WI38 (cell line): ENCODE results near the gene TPO.

Source experiments
- H3K4me3 ChIP-seq: 2 replicates; pipeline ENCODE4 v1.5.1; 2011; ENCODE audit warnings: low read depth, mild to moderate bottlenecking, control low read depth, low read length
- TF ChIP-seq, protein P1 (sequence below): IDR thresholded peaks from 2 replicates; pipeline ENCODE4 v1.5.1; 2012; ENCODE audit warnings: low read depth, mild to moderate bottlenecking, control low read depth, low read length

TPO gene

DNA sequence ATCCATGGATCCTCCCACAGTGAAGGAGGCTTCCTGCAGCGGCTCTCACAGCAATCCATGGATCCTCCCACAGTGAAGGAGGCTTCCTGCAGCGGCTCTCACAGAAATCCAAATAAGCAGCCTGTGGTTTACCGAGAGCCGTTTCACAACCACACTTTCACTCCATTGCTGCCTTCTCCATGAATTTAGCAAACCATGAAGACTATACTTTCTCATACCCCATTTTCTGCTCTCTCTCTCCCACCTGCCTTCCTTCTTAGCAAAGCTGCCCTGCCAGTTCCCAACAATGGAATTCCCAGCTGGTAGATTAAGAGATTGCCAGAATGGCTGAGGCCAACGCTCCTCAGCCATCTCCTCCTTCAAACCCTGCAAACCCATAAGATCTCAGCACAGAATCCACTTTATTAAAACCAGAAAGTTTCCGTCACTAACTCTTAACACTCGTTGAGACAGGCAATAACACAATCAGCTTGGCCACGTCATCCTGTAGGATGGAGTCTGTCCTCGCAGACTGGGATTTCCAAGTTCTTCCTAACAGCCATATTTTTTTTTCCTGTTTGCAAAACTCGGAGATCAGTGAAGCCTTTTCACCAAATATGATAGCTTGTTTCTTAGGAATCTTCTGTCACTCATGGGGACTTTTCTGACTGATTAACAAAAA, 168.8 kb downstream of the TPO start:
- TF ChIP-seq, protein P1, sequence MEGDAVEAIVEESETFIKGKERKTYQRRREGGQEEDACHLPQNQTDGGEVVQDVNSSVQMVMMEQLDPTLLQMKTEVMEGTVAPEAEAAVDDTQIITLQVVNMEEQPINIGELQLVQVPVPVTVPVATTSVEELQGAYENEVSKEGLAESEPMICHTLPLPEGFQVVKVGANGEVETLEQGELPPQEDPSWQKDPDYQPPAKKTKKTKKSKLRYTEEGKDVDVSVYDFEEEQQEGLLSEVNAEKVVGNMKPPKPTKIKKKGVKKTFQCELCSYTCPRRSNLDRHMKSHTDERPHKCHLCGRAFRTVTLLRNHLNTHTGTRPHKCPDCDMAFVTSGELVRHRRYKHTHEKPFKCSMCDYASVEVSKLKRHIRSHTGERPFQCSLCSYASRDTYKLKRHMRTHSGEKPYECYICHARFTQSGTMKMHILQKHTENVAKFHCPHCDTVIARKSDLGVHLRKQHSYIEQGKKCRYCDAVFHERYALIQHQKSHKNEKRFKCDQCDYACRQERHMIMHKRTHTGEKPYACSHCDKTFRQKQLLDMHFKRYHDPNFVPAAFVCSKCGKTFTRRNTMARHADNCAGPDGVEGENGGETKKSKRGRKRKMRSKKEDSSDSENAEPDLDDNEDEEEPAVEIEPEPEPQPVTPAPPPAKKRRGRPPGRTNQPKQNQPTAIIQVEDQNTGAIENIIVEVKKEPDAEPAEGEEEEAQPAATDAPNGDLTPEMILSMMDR, result no peak
- H3K4me3 ChIP-seq, result no peak overlapping the region

DNA sequence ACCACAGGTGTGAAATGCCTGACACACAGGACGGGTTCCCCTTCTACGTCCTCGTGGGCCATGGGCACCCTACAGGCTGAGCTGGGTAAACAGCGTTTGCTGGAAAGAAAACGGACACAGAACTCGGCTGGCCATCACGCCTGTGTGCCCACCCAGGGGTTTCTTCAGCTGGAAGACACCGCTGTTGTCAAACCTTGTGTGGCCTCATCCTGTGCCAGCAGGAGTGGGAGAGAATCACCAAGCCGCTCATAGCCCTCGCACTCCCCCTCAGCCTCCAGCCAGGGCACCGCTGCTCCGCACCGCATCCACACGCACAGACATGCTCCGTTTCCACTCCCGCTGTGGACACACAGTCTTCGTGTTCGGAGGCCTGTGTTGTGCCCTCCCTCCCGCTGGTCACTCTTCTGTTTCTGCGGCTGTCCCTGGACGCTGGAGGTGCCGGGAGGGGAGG, 169.7 kb downstream of the TPO start:
- TF ChIP-seq, protein P1, result no peak

DNA sequence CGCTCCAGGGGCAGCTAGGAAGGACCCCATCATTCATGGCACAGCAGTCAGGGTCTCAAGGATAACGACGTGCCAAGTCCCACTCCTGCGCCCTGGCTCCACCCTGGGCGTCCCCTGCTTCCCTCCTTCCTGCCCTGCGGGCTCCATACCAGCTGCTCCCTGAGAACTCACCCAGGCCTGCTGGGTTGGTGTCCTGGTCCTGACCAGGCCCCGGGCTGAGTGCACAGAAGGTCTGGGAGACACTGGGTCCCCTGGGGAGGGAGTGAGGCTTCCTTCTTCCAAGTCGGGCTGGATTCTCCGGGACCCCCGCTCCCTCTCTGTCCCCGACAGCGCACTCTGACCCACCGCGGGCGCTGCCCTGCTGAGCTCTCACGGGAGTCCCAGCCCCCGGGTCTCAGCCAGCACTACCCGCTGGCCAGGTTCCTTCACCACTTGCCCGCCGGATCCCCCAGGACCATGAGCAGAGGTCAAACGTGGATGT, 170.8 kb downstream of the TPO start:
- TF ChIP-seq, protein P1, result no peak
- no peak overlapping the region for H3K4me3 ChIP-seq

More for the DNA sequence above, 169.7 kb downstream of the TPO start:
- no peak overlapping the region for H3K4me3 ChIP-seq

DNA sequence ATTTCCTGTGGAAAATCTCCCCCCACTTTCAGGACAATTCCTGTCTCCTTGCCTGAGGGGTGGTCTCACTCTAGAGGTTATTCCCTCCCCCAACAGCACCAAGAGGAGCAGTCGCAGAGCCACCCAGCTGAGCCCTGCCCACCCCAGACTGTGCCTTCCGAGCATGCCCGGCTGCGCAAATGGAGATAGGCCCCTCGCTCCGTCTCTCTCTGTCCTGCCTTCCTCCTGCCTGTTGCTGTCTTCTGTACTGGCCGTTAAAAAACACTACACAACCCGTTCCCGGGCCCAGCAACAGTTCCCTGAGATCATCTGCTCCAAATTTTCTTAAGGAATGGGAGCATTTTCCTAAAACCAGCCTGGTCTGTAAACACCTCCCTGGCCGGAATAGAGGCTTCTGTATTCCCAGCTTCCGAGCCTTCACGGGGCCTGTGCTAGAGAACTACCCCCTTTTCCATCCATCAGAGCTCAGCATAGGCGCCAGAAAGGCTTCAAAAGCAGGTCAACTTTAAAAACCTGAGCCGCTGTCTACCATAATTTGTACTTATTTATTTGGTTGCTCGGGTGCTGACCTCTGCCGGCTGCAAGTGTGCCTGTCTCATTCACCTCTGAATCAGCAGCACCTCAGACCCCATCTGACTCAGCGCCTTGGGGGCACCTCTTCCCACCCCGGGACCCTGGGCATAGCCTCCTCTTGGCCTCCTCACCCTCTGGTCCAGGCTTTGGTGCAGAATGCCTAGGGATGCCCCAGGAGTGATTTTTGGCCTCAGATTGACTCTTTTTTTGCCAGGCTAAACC, 171.6 kb downstream of the TPO start:
- no peak overlapping the region for H3K4me3 ChIP-seq
- TF ChIP-seq, protein P1, result 0 out of 2 replicates have a peak, but pooled peaks have one; percentile 21

DNA sequence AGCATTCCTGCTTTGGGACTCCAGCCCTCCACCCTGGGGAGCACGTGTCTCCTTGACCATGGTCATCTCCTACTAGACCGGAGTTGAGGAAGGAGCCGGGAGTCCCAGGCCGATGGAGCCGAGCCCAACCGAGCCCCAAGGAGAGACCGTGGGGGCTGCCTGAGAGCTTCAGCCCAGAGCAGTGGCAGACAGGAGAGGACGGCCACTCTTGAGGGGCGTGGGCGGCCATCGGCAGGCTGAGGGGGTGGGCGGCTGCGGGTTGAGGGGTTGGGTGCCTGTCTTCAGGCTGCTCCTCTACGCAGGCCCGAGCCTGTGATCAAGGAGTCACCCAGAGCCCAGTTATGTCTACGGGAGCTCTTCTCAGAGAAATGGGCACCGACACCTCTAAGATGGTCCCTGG, 172.4 kb downstream of the TPO start:
- TF ChIP-seq, protein P1, result no peak
- H3K4me3 ChIP-seq, result no peak overlapping the region

DNA sequence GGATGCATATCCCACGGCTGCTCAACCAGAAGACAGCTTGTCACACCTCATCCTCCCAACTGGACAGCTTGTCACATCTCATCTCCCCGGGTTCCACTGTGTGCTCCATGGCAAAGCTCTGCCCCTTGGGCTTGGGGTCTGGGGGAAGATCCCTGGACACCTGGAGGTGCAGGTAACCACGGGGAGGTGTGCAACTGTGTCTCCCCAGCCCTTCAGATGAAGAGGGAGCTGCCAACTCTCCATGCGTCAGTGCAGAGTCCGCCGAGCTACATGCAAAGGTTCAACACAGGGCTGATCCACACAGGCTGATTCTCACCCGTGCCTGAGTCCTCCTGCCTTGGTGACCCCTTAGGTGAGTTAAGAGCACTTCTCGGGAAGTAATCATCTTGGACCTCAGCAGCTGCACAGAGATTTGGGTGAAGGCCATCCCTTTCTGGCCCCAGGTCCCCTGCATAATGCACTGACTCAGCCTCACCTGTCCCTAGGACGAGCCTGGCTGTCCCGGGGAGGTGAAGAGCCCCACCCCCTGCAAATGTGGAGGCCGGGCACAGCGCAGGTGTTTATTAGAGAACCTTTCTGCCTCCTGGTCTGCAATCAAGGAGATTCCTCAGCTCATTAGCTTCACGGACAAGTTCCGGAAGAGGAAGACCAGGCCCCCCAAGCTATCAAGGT, 173.1 kb downstream of the TPO start:
- TF ChIP-seq, protein P1, result no peak
- no peak overlapping the region for H3K4me3 ChIP-seq
